H1 (cell line): Measurements from ENCODE around the gene MYO1D. TPM values are rescaled to one million over a fixed set of nuclear protein-coding genes. Genes with fewer than 3 reads are reported as not detected.
"Not testable (repeated sequence)": the region's sequence is repeated elsewhere in the genome, so short reads cannot be mapped to it uniquely, and the experiment has no call there.

Source experiments
- CTCF ChIA-PET: fragments of 300-600 bp; sonication (Branson Sonifier 250); formaldehyde crosslinking; loops from one replicate; lab custom pipeline; 2021; ENCODE audit not compliant: partially characterized antibody; lab: Charles Lee
- POLR2A ChIA-PET: fragments of 300-600 bp; sonication (Branson Sonifier 250); formaldehyde crosslinking; loops from one replicate; lab custom pipeline; 2021; ENCODE audit warnings: inconsistent platforms; ENCODE audit not compliant: partially characterized antibody; lab: Charles Lee
- DNase-seq, 2 experiments: peaks; one replicate each; pipeline versions ENCODE4 v3.0.0 to v3.0.0-alpha.2; 2010 to 2022; ENCODE audit warnings: low spot score in 2 of 2, low read depth in 1 of 2, mixed read lengths in 1 of 2
- FAIRE-seq: peaks from 2 replicates; lab custom pipeline; 2011; peaks lifted over from hg19 to GRCh38; lab: Jason Lieb, UNC
- H2AFZ ChIP-seq: 2 replicates; pipeline ENCODE4 v1.8.1; 2012; ENCODE audit warnings: low read length, inconsistent platforms
- H2AK5ac ChIP-seq: 2 replicates; pipeline ENCODE4 v1.6.1; 2013; ENCODE audit warnings: low read depth, low read length
- H2BK120ac ChIP-seq: replicated peaks from 2 replicates; pipeline ENCODE3; 2013; ENCODE audit warnings: low read depth, low read length, inconsistent platforms
- H2BK12ac ChIP-seq: 2 replicates; pipeline ENCODE4 v1.6.1; 2013; ENCODE audit warnings: low read depth, low read length
- H2BK15ac ChIP-seq: 2 replicates; pipeline ENCODE4 v1.6.1; 2013; ENCODE audit warnings: low read length
- H2BK20ac ChIP-seq: 2 replicates; pipeline ENCODE4 v1.6.1; 2013; ENCODE audit warnings: low read length
- H2BK5ac ChIP-seq: 2 replicates; pipeline ENCODE4 v1.6.1; 2013; ENCODE audit warnings: low read depth, low read length
- H3K14ac ChIP-seq: 2 replicates; pipeline ENCODE4 v1.6.1; 2013; ENCODE audit warnings: inconsistent platforms; ENCODE audit not compliant: insufficient read length
- H3K18ac ChIP-seq: 2 replicates; pipeline ENCODE4 v1.6.1; 2013; ENCODE audit warnings: low read length; ENCODE audit errors: extremely low read depth
- H3K23ac ChIP-seq: 2 replicates; pipeline ENCODE4 v1.6.1; 2013; ENCODE audit warnings: inconsistent platforms; ENCODE audit not compliant: insufficient read length
- H3K23me2 ChIP-seq: 2 replicates; pipeline ENCODE4 v1.6.1; 2013; ENCODE audit warnings: low read depth, low read length
- H3K27ac ChIP-seq: 2 replicates; pipeline ENCODE4 v1.6.1; 2011; ENCODE audit warnings: low read depth, low read length, inconsistent platforms
- H3K27me3 ChIP-seq, 4 experiments: replicated peaks in 1 of 4; 1 replicate in 1 of 4; 2 replicates in 3 of 4; pipeline versions ENCODE4 v1.6.1 to v1.8.1; 2011 to 2013; ENCODE audit warnings: low read length in 3 of 4, mild to moderate bottlenecking in 3 of 4, inconsistent platforms in 2 of 4, mixed read lengths in 2 of 4, moderate library complexity in 1 of 4; ENCODE audit not compliant: control insufficient read depth in 3 of 4, insufficient read depth in 3 of 4; ENCODE audit errors: extremely low read depth in 1 of 4
- H3K36me3 ChIP-seq, 4 experiments: 2 replicates each; pipeline versions ENCODE4 v1.6.1 to v1.8.1; 2011 to 2013; ENCODE audit warnings: mild to moderate bottlenecking in 4 of 4, low read length in 3 of 4, moderate library complexity in 2 of 4, control low read depth in 1 of 4, inconsistent platforms in 1 of 4; ENCODE audit not compliant: insufficient read depth in 4 of 4, control insufficient read depth in 2 of 4
- H3K4ac ChIP-seq: replicated peaks from 2 replicates; pipeline ENCODE3; 2013; ENCODE audit warnings: low read length, low read depth, mixed read lengths, inconsistent platforms; ENCODE audit not compliant: insufficient read length
- H3K4me1 ChIP-seq, 4 experiments: replicated peaks in 1 of 4; 1 replicate in 1 of 4; 2 replicates in 3 of 4; pipeline versions ENCODE4 v1.6.1 to v1.8.1; 2011 to 2013; ENCODE audit warnings: low read length in 3 of 4, inconsistent platforms in 2 of 4, mixed read lengths in 1 of 4; ENCODE audit not compliant: insufficient read depth in 4 of 4, control insufficient read depth in 3 of 4
- H3K4me2 ChIP-seq, 2 experiments: 2 replicates each; pipeline versions ENCODE4 v1.6.1 to v1.8.1; 2011 to 2013; ENCODE audit warnings: low read depth in 2 of 2, low read length in 2 of 2, control low read depth in 1 of 2, inconsistent platforms in 1 of 2, mild to moderate bottlenecking in 1 of 2; ENCODE audit not compliant: insufficient read depth in 1 of 2
- H3K4me3 ChIP-seq, 4 experiments: fragments of 200-600, 300-600 bp in 1 of 4; sonication (generic), shearing (Covaris generic), sonication (Bioruptor Twin) in 1 of 4; 2 replicates each; pipeline versions ENCODE4 v1.5.1 to v1.8.1; 2011 to 2016; ENCODE audit warnings: low read length in 4 of 4, low read depth in 3 of 4, control low read depth in 2 of 4, inconsistent platforms in 2 of 4, mild to moderate bottlenecking in 2 of 4, mixed read lengths in 1 of 4, moderate library complexity in 1 of 4; ENCODE audit not compliant: insufficient read depth in 2 of 4; ENCODE audit errors: extremely low read depth in 1 of 4
- H3K56ac ChIP-seq: replicated peaks from 2 replicates; pipeline ENCODE3; 2013; ENCODE audit warnings: low read depth, mild to moderate bottlenecking, mixed read lengths, low read length, inconsistent platforms; ENCODE audit not compliant: insufficient read length
- H3K79me1 ChIP-seq: 2 replicates; pipeline ENCODE4 v1.6.1; 2013; ENCODE audit warnings: low read depth, low read length, control low read depth
- H3K79me2 ChIP-seq, 2 experiments: 2 replicates each; pipeline versions ENCODE4 v1.6.1 to v1.8.1; 2012 to 2013; ENCODE audit warnings: low read length in 2 of 2, mild to moderate bottlenecking in 2 of 2, inconsistent platforms in 1 of 2; ENCODE audit not compliant: insufficient read depth in 2 of 2, control insufficient read depth in 1 of 2
- H3K9ac ChIP-seq, 4 experiments: replicated peaks in 1 of 4; 1 replicate in 1 of 4; 2 replicates in 3 of 4; pipeline versions ENCODE4 v1.6.1 to v1.8.1; 2011 to 2013; ENCODE audit warnings: low read depth in 3 of 4, low read length in 3 of 4, control low read depth in 2 of 4, mild to moderate bottlenecking in 2 of 4, moderate library complexity in 2 of 4, inconsistent platforms in 1 of 4; ENCODE audit errors: extremely low read depth in 1 of 4
- H3K9me3 ChIP-seq, 2 experiments: 2 replicates each; pipeline versions ENCODE4 v1.6.1 to v1.8.1; 2012 to 2013; ENCODE audit warnings: mild to moderate bottlenecking in 2 of 2, moderate library complexity in 2 of 2, control low read depth in 1 of 2, inconsistent platforms in 1 of 2, low read depth in 1 of 2, low read length in 1 of 2, mixed read lengths in 1 of 2; ENCODE audit not compliant: insufficient read depth in 2 of 2
- H4K20me1 ChIP-seq, 2 experiments: replicated peaks in 1 of 2; 2 replicates each; pipeline versions ENCODE3 to v1.8.1; 2011 to 2013; ENCODE audit warnings: inconsistent platforms in 2 of 2, low read length in 2 of 2, mild to moderate bottlenecking in 1 of 2; ENCODE audit not compliant: insufficient read depth in 2 of 2, control insufficient read depth in 1 of 2
- H4K5ac ChIP-seq: 2 replicates; pipeline ENCODE4 v1.6.1; 2013; ENCODE audit warnings: low read length, low read depth, mixed read lengths, inconsistent platforms; ENCODE audit not compliant: insufficient read length
- H4K8ac ChIP-seq: 2 replicates; pipeline ENCODE4 v1.8.0; 2013; ENCODE audit warnings: mild to moderate bottlenecking, moderate library complexity, low read length, inconsistent platforms; ENCODE audit not compliant: insufficient read depth; ENCODE audit errors: extremely low read depth
- H4K91ac ChIP-seq: replicated peaks from 2 replicates; pipeline ENCODE3; 2013; ENCODE audit warnings: low read length, mixed read lengths, inconsistent platforms; ENCODE audit not compliant: insufficient read length
- ASH2L ChIP-seq: fragments of 200-600, 300-600 bp; sonication (generic); IDR thresholded peaks from one replicate; pipeline ENCODE4 v1.7.1; 2017; ENCODE audit warnings: low read length
- CEBPB ChIP-seq: IDR thresholded peaks from 2 replicates; pipeline ENCODE4 v1.6.1; 2012; ENCODE audit warnings: low read depth, low read length
- GTF2F1 ChIP-seq: IDR thresholded peaks from 2 replicates; pipeline ENCODE4 v1.6.1; 2012; ENCODE audit warnings: low read depth, low read length, improper control_type of control experiment, borderline replicate concordance
- JUND ChIP-seq: IDR thresholded peaks from 2 replicates; pipeline ENCODE4 v1.6.1; 2011; ENCODE audit warnings: mild to moderate bottlenecking, improper control_type of control experiment, low read length
- WGBS, 2 experiments: shearing (Covaris generic) in 1 of 2; methylation state at CpG; one replicate each; pipeline versions ENCODE4 v1.1.6 to v1.1.7; 2013 to 2015; ENCODE audit warnings: low lambda C conversion rate in 2 of 2, mixed read lengths in 2 of 2, inconsistent platforms in 1 of 2, low coverage in 1 of 2, missing lambda C conversion rate in 1 of 2; ENCODE audit not compliant: insufficient replicate concordance in 2 of 2, insufficient coverage in 1 of 2, insufficient read length in 1 of 2; ENCODE audit errors: extremely low coverage in 1 of 2, missing lambda C conversion rate in 1 of 2; 5-methylcytosine and 5-hydroxymethylcytosine counted together
- polyA plus RNA-seq, 7 experiments: library from polyadenylated mRNA; depleted of rRNA in 3 of 7; stranded (reverse) in 5 of 7; unstranded in 2 of 7; fragments of >200 nt in 5 of 7; fragments of 200-250 nt in 2 of 7; gene quantifications; 1 replicate in 5 of 7; 2 replicates in 1 of 7; 4 replicates in 1 of 7; pipeline versions ENCODE4 v1.2.1 to v1.2.3, GENCODE V29; 2011 to 2013; ENCODE audit warnings: missing spikeins in 2 of 7, mixed read lengths in 2 of 7
- total RNA-seq: library from RNA; stranded (reverse); fragmentation: NEBNext Ultra II Directional; extraction: Animal tissue kit (Norgen Biotek cat#: 25700); gene quantifications from 2 replicates; pipeline ENCODE4 v1.2.1, GENCODE V29; 2021
- TF ChIP-seq, protein P1 (sequence below): IDR thresholded peaks from 2 replicates; pipeline ENCODE4 v1.6.1; 2011; ENCODE audit warnings: low read depth, mild to moderate bottlenecking, low read length; ENCODE audit not compliant: insufficient read depth
- TF ChIP-seq, protein P2 (sequence below): IDR thresholded peaks from 2 replicates; pipeline ENCODE4 v1.6.1; 2011; ENCODE audit warnings: low read length, improper control_type of control experiment

MYO1D gene
- total and polyA plus RNA-seq, 2 of the 8 experiments (the other 6 are each of a cell fraction or from before 2014, with no cell fraction given) = 6.5 to 25.4 TPM

DNA sequence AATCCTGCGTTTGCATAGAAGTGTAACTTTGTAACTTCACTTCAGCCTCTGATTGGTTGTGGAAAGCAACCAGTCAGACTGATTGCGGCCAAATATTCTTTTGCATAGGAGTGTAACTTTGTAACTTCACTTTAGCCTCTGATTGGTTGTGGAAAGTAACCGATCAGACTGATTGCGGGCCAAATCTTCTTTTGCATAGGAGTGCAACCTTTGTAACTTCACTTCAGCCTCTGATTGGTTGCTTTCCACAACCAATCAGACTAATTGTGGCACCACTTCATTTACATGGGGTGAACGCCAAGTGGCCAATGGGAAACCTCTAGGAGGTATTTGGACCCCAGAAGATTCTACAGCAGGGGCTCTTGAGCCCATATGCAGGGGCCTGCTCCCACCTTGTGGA, 49.3 kb upstream of the MYO1D start (continued):
- TF ChIP-seq JUND = no peak
- no peak for TF ChIP-seq GTF2F1
- TF ChIP-seq, protein P1, sequence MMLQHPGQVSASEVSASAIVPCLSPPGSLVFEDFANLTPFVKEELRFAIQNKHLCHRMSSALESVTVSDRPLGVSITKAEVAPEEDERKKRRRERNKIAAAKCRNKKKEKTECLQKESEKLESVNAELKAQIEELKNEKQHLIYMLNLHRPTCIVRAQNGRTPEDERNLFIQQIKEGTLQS = no peak
- no peak for TF ChIP-seq ASH2L
- TF ChIP-seq, protein P2, sequence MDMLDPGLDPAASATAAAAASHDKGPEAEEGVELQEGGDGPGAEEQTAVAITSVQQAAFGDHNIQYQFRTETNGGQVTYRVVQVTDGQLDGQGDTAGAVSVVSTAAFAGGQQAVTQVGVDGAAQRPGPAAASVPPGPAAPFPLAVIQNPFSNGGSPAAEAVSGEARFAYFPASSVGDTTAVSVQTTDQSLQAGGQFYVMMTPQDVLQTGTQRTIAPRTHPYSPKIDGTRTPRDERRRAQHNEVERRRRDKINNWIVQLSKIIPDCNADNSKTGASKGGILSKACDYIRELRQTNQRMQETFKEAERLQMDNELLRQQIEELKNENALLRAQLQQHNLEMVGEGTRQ = no peak
- no peak for TF ChIP-seq CEBPB
- TF ChIP-seq, all 59 proteins: peak for 0

DNA sequence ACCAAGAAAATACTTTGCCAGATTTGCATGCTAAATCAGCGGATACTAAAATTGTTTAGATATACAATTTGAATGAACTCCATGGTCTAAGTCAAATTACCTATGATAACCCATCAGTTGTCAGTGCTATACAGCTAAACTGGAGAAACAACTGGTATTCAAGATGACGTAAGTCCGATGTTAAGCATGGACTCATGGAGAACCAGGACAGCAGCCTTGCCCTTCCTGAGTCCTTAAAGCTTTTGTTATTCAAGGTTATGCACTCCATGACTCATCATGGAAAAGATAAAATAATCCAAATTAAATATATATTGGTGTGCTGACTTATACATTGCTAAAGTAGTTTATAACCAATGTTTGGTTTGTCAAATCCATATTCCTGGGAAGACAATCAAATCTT, 47.0 kb upstream of the MYO1D start:
- H3K56ac ChIP-seq, POLR2A ChIA-PET, H2AFZ ChIP-seq, H2BK20ac ChIP-seq, H3K79me2 ChIP-seq, H4K91ac ChIP-seq, H2BK5ac ChIP-seq, DNase-seq, H3K18ac ChIP-seq, H4K20me1 ChIP-seq, H2BK15ac ChIP-seq, FAIRE-seq, H2BK120ac ChIP-seq, H4K5ac ChIP-seq, H3K4me2 ChIP-seq, H3K9me3 ChIP-seq, H2AK5ac ChIP-seq, H3K4me3 ChIP-seq, H4K8ac ChIP-seq, H2BK12ac ChIP-seq, H3K4ac ChIP-seq, H3K27me3 ChIP-seq, H3K27ac ChIP-seq, H3K9ac ChIP-seq, H3K23ac ChIP-seq, H3K79me1 ChIP-seq, H3K14ac ChIP-seq, H3K36me3 ChIP-seq: not testable (repeated sequence)
- Histone ChIP-seq H3K23me2 (peaks cover 11% of the 10 kb centered on the region), H3K4me1 (peaks cover 0 to 14% (median 8%) of the 10 kb centered on the region in 4 experiments; a peak in 5 of 7 replicates)
- 88% methylated on average over 3 of the region's 3 CpGs; no CpG with 5 or more reads in 1 of the 2 experiments for WGBS, 2 experiments
- CTCF ChIA-PET = interaction anchor here (0.8 to 1.6 kb wide), 2 partner anchors 14 to 16 kb away, joined by 3 to 4 read pairs; no protein-coding TSS in a partner anchor
